D341Med (cell line): ENCODE results near the gene KRTAP10-8.
"Not testable (repeated sequence)": the region's sequence is repeated elsewhere in the genome, so short reads cannot be mapped to it uniquely, and the experiment has no call there.

Experiments
- DNase-seq: peaks from one replicate; pipeline ENCODE4 v3.0.0; 2012; ENCODE audit warnings: low spot score

The KRTAP10-8 gene

DNA sequence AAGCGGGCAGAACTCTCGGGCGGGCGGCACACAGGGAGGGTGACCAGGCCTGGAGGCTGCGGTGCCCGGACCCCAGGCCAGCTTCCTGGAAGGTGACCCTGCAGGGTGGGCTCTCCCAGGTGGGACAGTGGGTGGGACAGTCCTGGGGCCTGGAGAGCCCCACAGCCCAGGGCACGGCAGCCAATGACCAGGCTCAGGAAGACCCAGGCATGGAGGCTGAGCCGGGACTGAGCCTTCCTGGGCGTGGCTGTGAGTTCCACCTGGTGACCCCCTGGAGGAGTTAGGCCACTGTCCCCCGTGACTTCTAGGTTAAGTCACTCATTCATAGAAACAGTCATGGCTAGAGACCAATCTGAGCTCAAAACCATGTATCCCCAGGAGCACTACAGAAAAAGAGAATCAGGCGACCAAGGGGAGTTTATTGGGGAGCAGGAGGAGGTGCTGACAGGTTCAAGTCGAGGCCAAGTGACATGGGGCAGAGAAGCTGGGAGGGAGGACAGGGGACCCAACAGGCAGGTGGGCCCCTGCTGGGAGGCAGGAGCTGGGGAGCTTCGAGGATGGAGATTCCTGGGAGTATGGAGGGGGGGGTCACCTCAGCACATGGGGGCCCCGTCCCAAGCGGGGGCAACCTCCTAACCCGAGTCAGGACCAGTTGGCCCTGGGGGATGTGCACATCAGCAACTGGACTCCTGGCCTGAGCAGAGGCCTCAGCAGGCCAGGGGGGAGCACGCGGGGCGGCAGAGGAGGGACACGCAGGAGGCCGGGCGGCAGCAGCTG is 32.6 kb upstream of the KRTAP10-8 start:
- DNase-seq, result no peak

DNA sequence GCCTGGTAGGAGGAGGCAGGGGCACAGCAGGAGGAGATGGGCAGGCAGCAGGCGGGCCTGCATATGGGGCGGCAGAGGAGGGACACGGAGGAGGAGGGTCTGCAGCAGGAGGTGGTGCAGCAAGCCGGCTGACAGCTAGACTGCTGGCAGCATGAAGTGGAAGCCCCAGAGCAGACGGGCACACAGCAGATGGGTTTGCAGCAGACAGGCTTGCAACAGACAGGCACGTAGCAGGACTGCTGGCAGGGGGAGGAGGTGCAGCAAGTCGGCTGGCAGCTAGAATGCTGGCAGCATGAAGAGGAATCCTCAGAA is 32.1 kb upstream of the KRTAP10-8 start:
- DNase-seq, result no peak

DNA sequence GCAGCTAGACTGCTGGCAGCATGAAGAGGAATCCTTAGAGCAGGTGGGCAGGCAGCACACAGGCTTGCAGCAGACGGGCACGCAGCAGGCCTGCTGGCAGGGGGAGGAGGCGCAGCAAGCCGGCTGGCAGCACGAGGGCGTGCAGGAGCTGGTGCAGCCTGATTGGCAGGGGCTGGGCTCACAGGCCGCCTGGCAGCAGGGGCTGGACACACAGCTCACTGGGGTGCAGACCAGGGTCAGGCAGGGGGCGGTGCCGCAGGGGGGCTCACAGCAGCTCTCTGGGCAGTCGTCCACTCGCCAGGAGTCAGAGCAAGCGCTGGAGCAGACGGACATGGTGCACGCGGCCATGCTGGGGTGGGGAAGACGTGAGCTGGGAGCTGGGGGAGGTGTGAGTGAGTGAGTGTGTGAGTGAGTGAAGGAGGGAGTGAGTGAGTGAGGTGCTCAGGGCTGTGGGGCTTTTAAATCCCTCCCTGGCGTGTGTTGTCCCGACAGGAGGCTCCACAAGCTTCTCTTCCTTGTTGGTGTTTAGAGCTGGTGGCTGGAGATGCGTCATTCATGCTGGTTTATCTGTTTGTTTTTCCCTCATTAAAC is 31.6 kb upstream of the KRTAP10-8 start, which contains the start of gene KRTAP10-5:
KRTAP10-5 (minus strand) TSS at position 374 of the 591 bp plus-strand sequence; CDS start at position 348, 26 bp downstream.
- DNase-seq, result not testable (repeated sequence)

DNA sequence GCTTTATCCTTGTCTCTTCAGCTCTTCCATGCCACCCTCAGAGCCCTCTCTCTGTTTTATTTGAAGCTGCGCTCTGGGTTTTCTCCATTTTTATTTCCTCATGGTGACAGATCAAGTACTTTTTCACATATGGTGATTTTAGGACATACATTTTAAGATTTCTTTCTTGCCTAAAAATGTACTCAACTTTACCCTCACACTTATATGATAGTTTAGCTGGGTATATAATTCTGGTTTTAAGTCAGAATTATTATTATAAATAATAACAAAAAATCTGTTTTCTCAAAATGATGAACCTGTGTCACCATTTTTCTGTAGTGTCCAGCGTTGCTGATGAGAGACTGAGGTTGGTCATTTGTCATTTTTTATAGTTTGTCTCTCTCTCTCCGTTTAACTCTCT is 30.7 kb upstream of the KRTAP10-8 start:
- DNase-seq, result no peak

DNA sequence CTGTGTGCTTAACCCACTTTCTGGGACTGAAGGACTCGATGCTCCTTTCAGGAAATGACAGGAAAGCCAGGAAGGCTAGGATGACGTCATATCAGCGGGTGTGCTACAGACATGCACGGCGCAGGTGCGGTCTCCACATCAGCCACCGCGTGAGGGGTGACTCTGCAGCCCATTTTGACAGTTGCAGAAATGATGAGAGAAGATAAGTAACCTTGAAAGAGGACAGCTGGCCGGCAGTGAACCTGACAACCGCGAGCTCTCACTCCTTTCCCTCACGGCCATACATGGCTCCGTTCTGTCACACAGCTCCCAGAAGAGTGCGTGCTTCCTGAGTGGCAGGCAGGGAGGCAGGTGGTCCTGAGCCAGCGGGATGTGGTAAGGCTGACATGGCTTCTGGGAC is 29.8 kb upstream of the KRTAP10-8 start:
- no peak for DNase-seq

DNA sequence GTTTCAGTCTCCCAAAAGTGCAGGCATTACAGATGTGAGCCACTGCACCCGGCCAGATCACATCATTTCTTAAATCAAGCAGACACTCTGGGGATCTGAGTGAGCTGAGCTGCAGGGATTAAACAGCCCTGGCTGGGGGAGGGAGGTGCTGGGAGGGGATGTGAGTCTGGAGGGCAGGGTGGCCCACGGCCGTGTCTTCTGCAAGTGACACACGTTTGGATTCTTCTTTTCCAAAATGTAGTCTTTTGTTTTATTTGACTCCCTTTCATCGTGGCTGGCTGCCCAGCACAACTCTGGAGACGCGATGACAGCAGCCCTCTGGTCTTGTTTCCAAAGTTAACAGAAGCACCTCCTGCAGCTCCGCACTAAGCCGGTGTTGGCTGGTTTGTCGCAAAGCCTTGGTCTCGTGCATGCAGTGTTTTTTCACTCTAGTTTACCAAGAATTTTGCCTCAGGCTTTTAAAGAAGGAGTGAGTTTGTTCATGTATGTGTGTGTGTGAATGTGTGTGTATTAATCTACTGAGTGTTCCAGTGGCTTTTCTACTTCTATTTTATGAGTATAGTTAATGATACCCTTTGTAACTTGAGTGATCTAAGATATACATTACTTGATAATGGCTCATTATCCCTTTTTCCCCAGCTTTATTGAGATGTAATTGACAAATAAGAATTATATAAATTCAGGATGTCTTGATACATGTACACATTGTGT is 28.6 kb upstream of the KRTAP10-8 start:
- DNase-seq, result no peak

DNA sequence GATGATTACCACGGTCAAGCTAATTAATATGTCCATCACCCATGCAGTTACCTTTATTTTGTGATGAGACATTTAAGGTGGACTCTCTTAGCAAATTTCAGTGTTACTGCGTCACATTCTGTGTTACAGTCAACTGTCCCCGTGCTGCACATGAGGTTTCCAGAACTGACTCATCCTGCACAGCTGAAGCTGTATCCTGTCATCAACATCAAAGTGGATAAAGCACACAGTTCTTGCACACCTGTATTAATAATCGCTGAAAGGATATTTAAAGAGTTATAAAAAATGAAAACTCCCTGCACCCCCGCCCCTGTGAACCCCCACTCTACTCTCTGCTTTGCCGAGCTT is 28.1 kb upstream of the KRTAP10-8 start:
- no peak for DNase-seq

DNA sequence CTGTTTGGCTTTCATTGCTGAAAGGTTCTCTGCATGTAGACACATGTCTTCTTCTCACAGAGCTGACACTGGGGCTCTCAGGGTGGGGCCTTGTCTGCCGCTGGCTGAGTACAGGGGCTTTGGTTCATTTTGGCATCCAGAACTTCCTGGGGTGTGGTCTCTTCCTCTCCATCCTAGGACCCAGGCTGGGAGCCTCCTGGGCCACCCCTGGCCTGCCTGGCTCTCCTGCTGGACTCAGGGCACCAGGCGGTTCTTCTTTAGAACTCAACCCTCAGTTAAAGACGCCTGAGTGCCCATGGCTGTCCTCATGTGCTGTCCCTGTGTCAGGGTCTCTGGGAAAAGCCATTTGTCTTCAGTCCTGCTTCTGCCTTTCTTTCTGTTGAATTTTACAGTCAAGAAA is 26.0 kb upstream of the KRTAP10-8 start:
- no peak for DNase-seq

DNA sequence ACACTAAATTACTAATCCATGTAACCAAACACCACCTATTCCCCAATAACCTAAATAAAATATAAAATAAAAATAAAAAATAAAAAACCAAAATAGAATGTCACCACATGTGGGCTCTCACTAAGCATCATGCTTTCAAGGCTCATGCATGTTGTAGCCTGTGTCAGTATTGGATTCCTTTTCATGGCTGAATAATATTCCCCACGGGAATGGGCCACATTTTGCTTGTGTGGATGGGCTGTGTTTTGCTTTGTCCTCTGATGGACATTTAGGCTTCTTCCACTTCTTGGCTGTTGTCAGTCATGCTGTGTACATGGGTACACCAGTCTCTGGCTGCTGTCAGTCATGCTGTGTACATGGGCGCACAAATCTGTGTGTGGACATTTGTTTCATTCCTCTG is 22.8 kb upstream of the KRTAP10-8 start:
- no peak for DNase-seq

DNA sequence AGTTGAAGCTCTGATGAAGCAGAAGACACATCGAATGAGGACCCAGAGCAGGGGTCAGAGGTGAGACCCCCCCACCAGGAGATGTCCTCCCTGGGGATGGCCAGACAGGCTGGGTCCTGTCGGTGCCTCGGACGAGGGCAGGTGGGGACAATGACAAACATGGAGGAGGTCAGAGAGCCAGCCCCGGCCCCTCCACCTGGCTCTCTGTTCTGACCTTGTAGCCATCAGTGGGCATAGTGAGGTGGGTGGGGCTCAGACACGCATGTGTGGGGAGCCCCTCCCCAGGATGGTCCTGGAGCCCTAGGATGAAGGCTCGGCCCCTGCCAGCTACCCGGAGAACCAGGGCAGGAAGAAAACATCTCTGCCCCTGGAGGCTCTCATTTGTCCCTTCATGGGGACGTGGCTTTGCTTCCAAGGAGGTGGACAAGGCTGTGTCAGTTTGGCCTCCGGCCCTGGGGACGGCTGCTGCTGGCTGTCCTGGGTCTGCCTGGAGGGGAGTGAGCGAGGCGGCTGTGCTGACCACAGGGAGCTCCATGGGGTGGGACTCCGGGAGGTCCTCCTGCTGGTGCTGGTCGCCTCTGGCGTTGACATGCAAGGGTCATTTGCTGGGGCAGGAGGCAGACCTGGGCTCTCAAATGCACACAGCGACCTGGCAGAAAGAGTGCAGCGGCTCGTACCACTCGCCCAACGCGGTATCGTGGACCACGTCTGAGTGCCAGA is 22.1 kb upstream of the KRTAP10-8 start:
- no peak for DNase-seq

DNA sequence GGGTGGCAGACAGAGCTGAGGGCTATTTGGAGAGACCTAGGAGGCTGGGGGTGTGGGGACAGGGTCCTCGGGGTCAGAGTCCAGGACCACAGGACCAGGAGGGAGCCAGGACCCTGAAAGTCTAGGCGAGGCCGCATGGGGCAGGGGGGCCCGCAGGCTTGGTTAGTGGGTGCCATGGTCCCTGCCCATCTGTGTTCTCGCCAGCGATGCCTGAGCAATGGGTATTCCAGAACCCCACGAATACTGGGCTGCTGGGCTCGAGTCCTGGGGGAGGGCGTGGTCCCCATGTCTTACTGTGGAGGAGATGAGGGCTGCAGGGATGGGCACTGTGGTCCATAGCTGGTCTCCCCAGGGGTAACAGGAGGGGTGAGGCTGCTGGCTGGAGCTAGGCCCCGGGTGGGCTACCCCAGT is 21.6 kb upstream of the KRTAP10-8 start:
- DNase-seq, result no peak

DNA sequence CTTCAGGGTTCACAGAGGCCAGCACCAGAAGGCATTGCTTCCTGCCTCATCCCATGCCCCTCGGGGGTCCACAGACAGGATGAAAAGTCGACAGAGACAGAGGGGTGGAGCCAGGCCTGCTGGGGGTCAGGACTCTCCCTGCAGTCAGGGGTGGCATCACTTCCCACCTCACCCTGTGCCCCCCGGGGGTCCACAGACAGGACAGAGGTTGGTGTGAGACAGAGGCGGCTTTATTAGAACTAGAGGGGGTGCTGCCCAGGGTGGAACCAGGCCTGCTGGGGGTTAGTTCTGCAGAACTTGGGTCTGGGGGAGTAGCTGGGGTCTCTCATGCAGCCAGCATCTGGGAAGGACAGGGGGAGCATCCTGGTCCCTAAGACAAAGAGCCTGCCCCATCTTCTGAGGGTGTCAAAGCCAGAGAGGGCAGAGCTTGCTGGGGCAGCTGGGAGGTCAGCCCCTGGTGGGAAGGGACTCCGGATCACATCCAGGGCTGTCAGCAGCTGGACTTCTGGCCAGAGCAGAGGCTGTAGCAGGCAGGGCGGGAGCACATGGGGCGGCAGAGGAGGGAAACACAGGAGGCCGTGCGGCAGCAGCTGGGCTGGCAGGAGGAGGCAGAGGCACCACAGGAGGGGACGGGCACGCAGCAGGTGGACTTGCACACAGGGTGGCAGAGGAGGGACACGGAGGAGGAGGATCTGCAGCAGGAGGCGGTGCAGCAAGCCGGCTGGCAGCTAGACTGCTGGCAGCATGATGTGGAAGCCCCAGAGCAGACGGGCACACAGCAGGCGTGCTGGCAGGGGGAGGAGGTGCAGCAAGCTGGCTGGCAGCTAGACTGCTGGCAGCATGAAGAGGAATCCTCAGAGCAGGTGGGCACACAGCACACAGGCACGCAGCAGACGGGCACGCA is 20.7 kb upstream of the KRTAP10-8 start:
- not testable (repeated sequence) for DNase-seq

DNA sequence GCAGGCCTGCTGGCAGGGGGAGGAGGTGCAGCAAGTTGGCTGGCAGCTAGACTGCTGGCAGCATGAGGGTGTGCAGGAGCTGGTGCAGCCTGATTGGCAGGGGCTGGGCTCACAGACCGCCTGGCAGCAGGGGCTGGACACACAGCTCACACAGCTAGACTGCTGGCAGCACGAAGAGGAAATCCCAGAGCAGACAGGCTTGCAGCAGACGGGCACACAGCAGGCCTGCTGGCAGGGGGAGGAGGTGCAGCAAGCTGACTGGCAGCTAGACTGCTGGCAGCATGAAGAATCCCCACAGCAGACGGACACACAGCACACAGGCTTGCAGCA is 20.1 kb upstream of the KRTAP10-8 start:
- not testable (repeated sequence) for DNase-seq

DNA sequence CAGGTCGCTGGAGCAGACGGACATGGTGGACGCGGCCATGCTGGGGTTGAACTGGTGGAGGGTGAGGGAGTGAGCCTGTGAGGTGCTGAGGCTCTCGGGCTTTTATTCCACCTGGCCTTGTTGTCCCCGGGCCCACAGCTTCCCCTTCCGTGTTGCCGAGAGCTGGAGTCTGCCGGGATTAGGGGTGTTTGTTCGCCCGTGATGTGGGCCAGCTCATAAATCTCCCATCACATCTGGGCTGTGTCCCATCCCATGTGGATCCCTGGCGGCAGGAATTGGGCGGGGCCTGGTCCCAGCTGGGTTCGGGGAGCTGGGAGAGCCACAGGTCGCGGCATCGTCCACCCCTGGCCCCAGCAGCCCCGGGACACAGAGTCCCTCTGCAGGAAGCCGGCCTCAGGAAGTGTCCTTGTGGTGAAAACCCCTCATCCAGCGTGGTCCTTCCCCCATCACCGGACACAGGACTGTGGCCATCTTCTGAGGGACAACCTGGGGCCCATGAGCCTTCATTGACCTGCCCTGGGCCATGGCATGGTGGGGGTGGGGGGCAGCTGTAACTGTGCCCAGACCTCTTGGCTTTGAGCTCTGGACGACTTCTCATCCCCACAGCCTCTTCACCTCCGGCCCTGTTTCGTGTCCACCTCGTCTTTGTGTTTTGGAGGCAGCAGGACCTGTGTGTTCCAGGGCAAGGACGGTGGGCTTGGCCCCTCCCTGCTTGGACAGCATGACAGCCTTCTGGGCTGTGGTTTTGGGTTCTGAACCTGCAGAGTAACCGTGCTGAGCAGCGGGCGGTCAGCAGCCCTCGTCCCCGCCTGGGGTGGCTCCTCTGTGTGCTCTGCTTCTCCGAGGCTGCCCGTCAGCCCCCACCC is 19.2 kb upstream of the KRTAP10-8 start, which contains the start of gene KRTAP10-6:
KRTAP10-6 (minus strand) TSS at position 60 of the 866 bp plus-strand sequence; CDS start at position 39, 21 bp downstream.
- no peak for DNase-seq

DNA sequence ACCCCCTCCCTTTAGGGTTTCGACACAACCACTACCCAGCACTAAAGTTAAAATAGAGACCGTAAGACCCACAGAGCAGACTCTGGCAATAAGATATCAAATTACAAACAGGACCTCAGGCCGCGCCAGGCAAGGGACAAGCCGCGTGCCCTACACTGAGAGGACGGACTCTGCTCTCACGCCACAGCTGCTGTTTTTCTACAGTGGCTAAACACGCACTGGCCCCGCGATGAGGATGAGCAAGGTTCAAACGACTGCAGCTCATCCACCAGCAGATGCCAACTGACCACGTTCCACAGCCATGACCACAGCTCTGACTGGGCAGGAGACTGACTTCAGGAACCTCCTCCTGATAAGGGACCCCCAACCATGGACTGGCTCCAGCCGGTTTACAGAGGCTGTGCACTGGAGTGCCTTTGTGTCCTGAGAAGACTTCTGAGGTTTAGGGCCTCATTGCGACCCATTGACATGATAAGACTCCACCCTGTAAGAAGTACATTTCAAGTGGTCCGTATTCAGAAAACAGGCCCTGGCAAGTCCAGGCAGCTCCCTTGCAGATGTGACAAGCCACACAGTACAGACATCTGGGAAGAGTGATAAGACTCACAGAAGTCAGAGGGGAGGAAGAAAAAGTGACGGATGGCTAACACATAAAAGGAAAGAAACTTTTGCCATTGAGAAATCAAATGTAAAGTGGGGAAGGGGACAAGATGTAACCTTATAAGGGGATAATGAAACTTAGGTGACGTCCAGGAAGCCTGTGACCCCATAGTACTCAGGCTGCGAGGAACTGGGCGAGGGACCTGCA is 18.1 kb upstream of the KRTAP10-8 start:
- DNase-seq, result no peak

DNA sequence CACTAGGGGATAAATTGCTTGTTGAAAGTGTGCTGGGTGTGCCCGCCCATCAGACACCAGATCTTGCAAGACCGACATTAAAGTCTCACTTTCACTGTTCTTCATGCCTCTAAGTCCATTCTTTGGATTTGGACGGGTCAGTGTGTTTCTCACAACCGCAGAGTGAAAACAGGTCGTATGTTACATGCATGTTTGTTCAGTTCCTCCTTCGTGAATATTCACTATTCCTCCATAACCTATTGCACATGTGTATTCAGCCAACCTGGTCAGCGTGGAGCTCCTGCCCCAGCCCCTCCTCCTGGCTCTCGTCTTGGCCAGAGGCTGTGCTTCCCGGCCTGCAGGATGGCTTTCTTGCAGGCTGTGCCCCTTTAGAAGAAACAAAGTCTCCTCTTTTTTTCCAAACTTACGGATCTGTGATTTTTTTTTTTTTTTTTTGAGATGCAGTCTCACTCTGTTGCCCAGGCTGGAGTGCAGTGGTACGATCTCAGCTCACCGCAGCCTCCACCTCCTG is 17.4 kb upstream of the KRTAP10-8 start:
- DNase-seq, result no peak

DNA sequence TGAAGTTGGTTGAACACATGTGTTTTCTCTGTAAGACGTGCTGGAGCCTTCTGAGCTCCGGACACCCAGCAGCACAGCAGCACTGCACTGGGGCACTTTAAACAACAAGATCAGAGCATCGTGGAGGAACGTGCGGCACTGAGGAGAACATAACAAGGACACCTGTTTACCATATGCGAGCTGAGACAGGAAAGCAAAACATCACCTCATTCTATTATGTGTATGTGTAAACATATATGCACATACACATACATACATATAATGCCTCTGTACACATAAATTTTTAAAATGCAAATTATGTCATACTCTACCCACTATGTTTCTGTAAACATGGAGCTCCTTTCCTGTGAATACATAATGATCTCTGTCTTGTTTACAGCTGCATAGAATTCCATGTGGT is 16.4 kb upstream of the KRTAP10-8 start:
- DNase-seq, result no peak

DNA sequence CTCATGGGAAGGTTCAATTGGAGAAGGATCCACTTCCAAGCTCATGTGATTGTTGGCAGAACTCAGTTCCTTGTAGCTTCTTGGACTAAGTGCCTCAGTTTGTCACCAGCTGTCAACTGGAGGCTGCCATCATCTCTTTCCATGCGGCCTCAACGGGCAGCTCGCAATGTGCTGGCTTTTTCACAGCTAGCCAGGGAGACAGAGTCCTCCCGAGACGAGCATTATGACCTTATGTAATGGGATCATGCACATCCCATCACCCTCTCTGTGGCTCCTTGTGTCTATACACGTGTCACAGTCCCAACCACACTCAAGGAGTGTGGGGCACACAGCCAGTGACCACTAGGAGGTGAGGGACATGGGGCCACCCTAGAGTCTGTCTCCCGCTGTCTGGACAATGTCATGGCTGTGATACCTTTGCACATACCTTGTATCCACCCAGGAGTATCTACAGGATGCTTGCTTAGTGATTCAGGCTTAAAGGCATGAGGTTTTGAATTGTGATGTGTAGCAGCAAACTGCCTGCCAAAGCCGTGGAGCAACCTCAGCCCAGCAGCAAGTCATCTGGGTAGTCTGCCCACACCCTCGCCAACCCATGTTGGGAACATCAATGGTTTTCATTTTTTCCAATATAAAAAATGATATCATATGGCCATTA is 15.7 kb upstream of the KRTAP10-8 start:
- DNase-seq, result no peak

DNA sequence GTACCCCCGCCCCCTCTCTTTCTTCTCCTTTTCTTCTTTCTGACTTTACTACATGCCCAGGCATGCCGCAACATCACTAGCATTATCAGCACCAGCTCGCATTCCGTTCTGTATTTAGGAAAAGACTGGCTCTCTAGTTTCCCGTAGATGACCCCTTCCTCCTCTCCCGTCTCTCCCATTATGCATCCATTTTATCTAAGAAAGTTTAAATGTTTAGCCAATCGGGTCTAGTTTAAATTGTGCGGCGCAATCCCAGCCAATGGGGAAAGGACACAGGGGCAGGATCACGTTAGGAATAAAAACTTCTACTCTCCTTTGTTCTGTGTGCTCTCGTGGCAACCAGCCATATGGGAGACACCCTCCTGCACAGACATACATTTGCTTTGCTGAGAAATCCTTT is 13.8 kb upstream of the KRTAP10-8 start:
- DNase-seq, result no peak
